ENCODE data around the gene MAP4K4.

Gene MAP4K4

GRCh38 chr2:101828257-101828656 lies 130.8 kb downstream of the MAP4K4 start:
- in situ Hi-C loops (cut with HindIII; ENCODE audit: low sequenced_read_pairs): no loop called here
- TF ChIP-seq CTCF (IDR thresholded peaks at IDR 0.05; ENCODE audit: low read depth, low read length, missing control alignments): no peak
- H3K4me3 ChIP-seq (ENCODE audit: low read depth, low read length): no peak overlapping the region
- DNase-seq (ENCODE audit: low read depth): no peak

GRCh38 chr2:101828673-101829334 lies 131.3 kb downstream of the MAP4K4 start:
- in situ Hi-C loops (cut with HindIII; ENCODE audit: low sequenced_read_pairs): no loop called here
- H3K4me3 ChIP-seq (ENCODE audit: low read depth, low read length): no peak overlapping the region
- no peak for TF ChIP-seq CTCF (IDR thresholded peaks at IDR 0.05; ENCODE audit: low read depth, low read length, missing control alignments)
- DNase-seq (ENCODE audit: low read depth): no peak

GRCh38 chr2:101829429-101829828 lies 131.9 kb downstream of the MAP4K4 start:
- H3K4me3 ChIP-seq (ENCODE audit: low read depth, low read length): no peak overlapping the region
- in situ Hi-C loops (cut with HindIII; ENCODE audit: low sequenced_read_pairs): no loop called here
- DNase-seq (ENCODE audit: low read depth): no peak
- no peak for TF ChIP-seq CTCF (IDR thresholded peaks at IDR 0.05; ENCODE audit: low read depth, low read length, missing control alignments)

GRCh38 chr2:101830146-101830545 lies 132.6 kb downstream of the MAP4K4 start:
- no peak overlapping the region for H3K4me3 ChIP-seq (ENCODE audit: low read depth, low read length)
- in situ Hi-C loops (cut with HindIII; ENCODE audit: low sequenced_read_pairs): no loop called here
- no peak for DNase-seq (ENCODE audit: low read depth)
- TF ChIP-seq CTCF (IDR thresholded peaks at IDR 0.05; ENCODE audit: low read depth, low read length, missing control alignments): no peak

- no peak for TF ChIP-seq CTCF (IDR thresholded peaks at IDR 0.05; ENCODE audit: low read depth, low read length, missing control alignments)
- in situ Hi-C loops (cut with HindIII; ENCODE audit: low sequenced_read_pairs): no loop called here
- no peak overlapping the region for H3K4me3 ChIP-seq (ENCODE audit: low read depth, low read length)
- no peak for DNase-seq (ENCODE audit: low read depth)
Measured at GRCh38 chr2:101830555-101830954, 133.0 kb downstream of the MAP4K4 start.

GRCh38 chr2:101831351-101831865 lies 133.9 kb downstream of the MAP4K4 start:
- H3K4me3 ChIP-seq (ENCODE audit: low read depth, low read length): no peak overlapping the region
- in situ Hi-C loops (cut with HindIII; ENCODE audit: low sequenced_read_pairs): no loop called here
- DNase-seq (ENCODE audit: low read depth): peak; percentile 66

More at GRCh38 chr2:101831351-101831865, 133.9 kb downstream of the MAP4K4 start:
- TF ChIP-seq CTCF (IDR thresholded peaks at IDR 0.05; ENCODE audit: low read depth, low read length, missing control alignments): peak; percentile 82

Data from astrocyte of the cerebellum (primary cell).